Stimulated activated naive B cell treated with anti-CD40 and anti-IgM and Interleukin-4, amounts not matched to agents 10 μg/mL and 1 μg/mL and 100 μg/mL, for 72 hours (primary cell): Measurements from ENCODE around the gene DYRK1A.
A peak's percentile ranks its signal among the peaks of the same experiment; 100 is the strongest.

Experiments
- ATAC-seq, 2 donors: fragments of 150-1000 bp; cut with Tn5 transposase; replicated peaks; 2 replicates each; pipeline ENCODE4 v1.10.0; 2021; ENCODE audit warnings: moderate library complexity in 1 of 2
- DNase-seq: peaks from one replicate; pipeline ENCODE4 v3.0.0; 2021
- H3K27ac Mint-ChIP-seq: one replicate; pipeline ENCODE4 v1.8.0; 2022; ENCODE audit warnings: mild to moderate bottlenecking, mixed read lengths
- H3K27me3 Mint-ChIP-seq, 2 donors: one replicate each; pipeline ENCODE4 v1.8.0; 2022; ENCODE audit warnings: mixed read lengths in 2 of 2
- H3K36me3 Mint-ChIP-seq, 2 donors: one replicate each; pipeline ENCODE4 v1.8.0; 2022; ENCODE audit warnings: mixed read lengths in 2 of 2, mild to moderate bottlenecking in 1 of 2
- H3K4me1 Mint-ChIP-seq, 2 donors: one replicate each; pipeline ENCODE4 v1.8.0; 2022; ENCODE audit warnings: mixed read lengths in 2 of 2, mild to moderate bottlenecking in 1 of 2
- H3K4me3 Mint-ChIP-seq, 2 donors: one replicate each; pipeline ENCODE4 v1.8.0; 2022; ENCODE audit warnings: mild to moderate bottlenecking in 2 of 2, mixed read lengths in 2 of 2, moderate library complexity in 1 of 2
- H3K9me3 Mint-ChIP-seq, 2 donors: one replicate each; pipeline ENCODE4 v1.8.0; 2022; ENCODE audit warnings: mixed read lengths in 2 of 2, mild to moderate bottlenecking in 1 of 2

The DYRK1A gene

DNA sequence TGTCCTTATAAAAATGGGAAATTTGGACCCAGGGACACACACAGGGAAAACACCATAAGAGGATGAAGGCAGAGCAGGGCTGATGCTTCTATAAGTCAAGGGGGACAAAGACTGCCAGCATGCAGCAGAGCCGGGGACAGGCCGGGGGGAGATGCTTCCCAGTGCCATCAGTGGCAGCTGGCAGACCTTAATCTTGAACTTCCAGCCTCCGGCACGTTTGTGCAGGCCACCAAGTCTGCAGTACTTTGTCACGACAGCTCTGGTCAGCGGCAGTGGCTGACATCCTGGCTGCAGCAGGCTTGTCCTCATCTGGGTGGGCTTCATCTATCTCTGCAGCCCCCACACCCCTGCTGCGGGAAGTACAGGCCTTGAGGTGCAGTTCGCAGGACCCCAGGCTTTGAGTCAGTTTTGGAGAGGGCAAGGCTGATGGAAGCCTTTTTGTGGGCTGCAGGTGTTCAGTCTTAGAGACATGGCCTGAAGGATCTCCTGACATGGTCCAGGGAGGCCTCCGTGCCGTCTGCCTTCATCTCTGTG lies 186.0 kb downstream of the DYRK1A start:
- no peaks in the 10 kb centered on the region for H3K36me3 Mint-ChIP-seq
- H3K9me3 Mint-ChIP-seq, result no peaks in the 10 kb centered on the region
- H3K27me3 Mint-ChIP-seq, result peaks cover 35 to 39% of the 10 kb centered on the region in 2 donors
- ATAC-seq (no peak), DNase-seq (no peak)
- peaks cover 8 to 9% of the 10 kb centered on the region in 2 donors for H3K4me1 Mint-ChIP-seq
- no peak overlapping the region for H3K4me3 Mint-ChIP-seq
- H3K27ac Mint-ChIP-seq, result no peak overlapping the region

GRCh38 chr21:37553078-37553481 lies 186.5 kb downstream of the DYRK1A start:
- DNase-seq (no peak), ATAC-seq (no peak)
- Mint-ChIP-seq H3K36me3 (no peaks in the 10 kb centered on the region), H3K27ac (no peak overlapping the region), H3K9me3 (peaks cover 0 to 1% of the 10 kb centered on the region in 2 donors), H3K27me3 (peaks cover 35% of the 10 kb centered on the region in 2 donors), H3K4me3 (no peak overlapping the region), H3K4me1 (peaks cover 9 to 10% of the 10 kb centered on the region in 2 donors)

- Mint-ChIP-seq H3K4me1 (peaks cover 9 to 10% of the 10 kb centered on the region in 2 donors), H3K36me3 (peaks cover 0 to 8% of the 10 kb centered on the region in 2 donors), H3K4me3 (no peak overlapping the region), H3K9me3 (peaks cover 6 to 11% of the 10 kb centered on the region in 2 donors), H3K27me3 (peaks cover 20 to 28% of the 10 kb centered on the region in 2 donors), H3K27ac (no peak overlapping the region)
- ATAC-seq (no peak), DNase-seq (no peak)
Measured at GRCh38 chr21:37554661-37555379, 188.2 kb downstream of the DYRK1A start.

DNA sequence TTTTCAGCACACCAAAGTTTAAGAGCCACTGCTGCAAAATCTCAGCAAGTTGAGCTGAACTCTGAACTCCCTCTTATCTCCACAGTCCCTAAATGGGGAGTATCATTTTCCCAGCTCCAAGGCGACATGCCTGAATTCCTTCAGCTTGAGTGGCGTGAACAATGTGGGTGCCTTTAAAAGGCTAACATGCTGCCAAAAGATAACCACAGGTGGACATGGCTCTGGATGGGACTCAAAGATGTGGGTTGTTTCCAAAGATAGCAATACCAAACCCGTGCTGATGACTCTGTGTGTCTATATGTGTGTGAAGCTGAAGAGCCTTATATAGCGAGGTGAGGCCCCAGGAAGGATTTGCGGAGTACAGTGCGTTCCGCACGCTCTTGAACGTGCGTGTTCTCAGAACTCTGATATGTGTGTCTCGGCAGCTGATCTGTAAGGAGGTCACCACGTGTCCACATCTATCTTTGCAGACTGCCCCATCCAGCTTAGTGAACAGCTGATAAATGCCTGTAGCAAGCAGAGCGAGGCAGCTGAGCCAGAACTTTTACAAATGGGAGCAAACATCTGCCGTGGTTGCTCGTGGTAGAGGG lies 189.2 kb downstream of the DYRK1A start:
- Mint-ChIP-seq H3K4me3 (no peak overlapping the region), H3K27me3 (peaks cover 15 to 25% of the 10 kb centered on the region in 2 donors), H3K4me1 (peaks cover 9 to 10% of the 10 kb centered on the region in 2 donors), H3K36me3 (peaks cover 0 to 8% of the 10 kb centered on the region in 2 donors), H3K9me3 (peaks cover 6 to 11% of the 10 kb centered on the region in 2 donors), H3K27ac (no peak overlapping the region)
- ATAC-seq, result no peak
- no peak for DNase-seq

GRCh38 chr21:37557261-37557950 lies 190.8 kb downstream of the DYRK1A start:
- Mint-ChIP-seq H3K27ac (peak overlapping the region; percentile 37), H3K36me3 (peaks cover 0 to 8% of the 10 kb centered on the region in 2 donors), H3K4me1 (peaks cover 9 to 10% of the 10 kb centered on the region in 2 donors), H3K4me3 (peak overlapping the region; percentile 11 to 19), H3K27me3 (peaks cover 12 to 20% of the 10 kb centered on the region in 2 donors), H3K9me3 (peaks cover 6 to 11% of the 10 kb centered on the region in 2 donors)
- ATAC-seq (peak; percentile 99 to 100), DNase-seq (peak; percentile 62)

DNA sequence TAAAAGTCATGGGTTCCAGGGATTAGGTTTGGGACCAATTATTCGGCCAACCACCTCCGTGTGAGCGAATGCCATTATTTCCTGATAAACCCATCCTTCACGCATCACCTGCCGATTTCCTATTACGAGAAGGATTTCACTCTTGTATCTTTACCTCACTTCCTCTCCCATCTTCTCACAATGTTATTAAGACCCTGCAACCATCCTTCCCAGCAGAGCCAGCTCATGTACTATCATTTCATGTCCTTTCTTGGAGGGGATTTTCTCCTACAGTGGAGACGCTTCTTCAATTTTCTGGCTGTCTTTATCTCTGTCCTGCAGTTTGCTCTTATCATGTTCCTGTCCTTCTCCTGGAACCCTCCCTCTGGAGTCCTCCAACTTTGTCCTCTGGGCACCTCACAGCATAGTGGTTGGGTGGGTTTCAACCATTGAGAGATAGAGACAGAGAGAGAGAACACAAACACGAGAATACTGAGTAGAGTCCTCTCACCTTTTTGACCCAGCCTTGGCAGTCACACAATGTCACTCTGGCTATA lies 192.2 kb downstream of the DYRK1A start:
- DNase-seq, result no peak
- H3K9me3 Mint-ChIP-seq, result peaks cover 6 to 11% of the 10 kb centered on the region in 2 donors
- peaks cover 12 to 19% of the 10 kb centered on the region in 2 donors for H3K4me1 Mint-ChIP-seq
- H3K4me3 Mint-ChIP-seq, result no peak overlapping the region
- no peak for ATAC-seq
- peaks cover 6 to 20% of the 10 kb centered on the region in 2 donors for H3K27me3 Mint-ChIP-seq
- H3K36me3 Mint-ChIP-seq, result peaks cover 0 to 8% of the 10 kb centered on the region in 2 donors
- H3K27ac Mint-ChIP-seq, result no peak overlapping the region

DNA sequence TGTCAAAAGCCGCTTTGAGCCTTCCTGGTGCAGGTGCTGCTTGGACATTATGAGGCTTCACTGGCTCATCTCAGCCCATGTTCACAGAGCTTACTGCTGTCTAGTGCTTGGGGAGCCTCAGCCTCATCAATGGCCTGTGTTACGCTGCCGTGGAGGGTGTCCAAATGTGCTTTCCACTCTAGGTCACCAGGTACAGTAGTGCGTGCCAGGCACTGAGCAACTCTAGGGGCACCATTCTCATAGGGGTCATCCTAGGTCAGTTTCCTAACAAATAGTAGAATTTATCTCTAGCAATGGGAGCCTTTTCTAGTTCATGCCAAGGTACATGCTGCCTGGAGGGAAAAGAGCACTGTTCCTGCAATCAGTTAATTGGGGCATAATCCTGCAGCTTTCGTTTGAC lies 193.8 kb downstream of the DYRK1A start:
- peaks cover 6 to 11% of the 10 kb centered on the region in 2 donors for H3K9me3 Mint-ChIP-seq
- H3K27me3 Mint-ChIP-seq, result peaks cover 0 to 9% of the 10 kb centered on the region in 2 donors
- no peak overlapping the region for H3K27ac Mint-ChIP-seq
- H3K36me3 Mint-ChIP-seq, result peaks cover 0 to 8% of the 10 kb centered on the region in 2 donors
- peaks cover 20 to 34% of the 10 kb centered on the region in 2 donors for H3K4me1 Mint-ChIP-seq
- no peak for ATAC-seq
- no peak overlapping the region for H3K4me3 Mint-ChIP-seq
- DNase-seq, result no peak

DNA sequence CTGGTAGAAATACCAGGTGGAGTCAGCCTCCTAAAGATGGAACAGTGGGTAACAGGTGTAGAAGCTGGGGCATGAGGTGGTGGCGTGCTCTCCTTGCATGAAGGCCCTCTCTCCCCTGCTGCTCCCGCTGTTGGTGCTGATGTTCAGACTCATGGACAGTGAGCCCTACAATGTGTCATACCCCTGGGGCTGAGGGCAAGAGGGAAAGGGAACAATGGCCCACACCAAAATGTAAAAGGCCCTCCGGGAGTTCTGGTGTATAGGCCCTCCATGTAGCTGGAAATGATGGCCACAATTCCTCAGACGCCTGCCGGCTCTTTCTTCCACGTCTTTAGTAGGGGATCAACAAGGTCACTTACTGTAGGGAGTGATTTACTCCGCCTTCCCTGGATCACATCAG lies 194.9 kb downstream of the DYRK1A start:
- peaks cover 18 to 38% of the 10 kb centered on the region in 2 donors for H3K4me1 Mint-ChIP-seq
- H3K4me3 Mint-ChIP-seq, result no peak overlapping the region
- H3K27ac Mint-ChIP-seq, result no peak overlapping the region
- H3K36me3 Mint-ChIP-seq, result peaks cover 0 to 8% of the 10 kb centered on the region in 2 donors
- H3K9me3 Mint-ChIP-seq, result peaks cover 6 to 11% of the 10 kb centered on the region in 2 donors
- no peak for DNase-seq
- no peak for ATAC-seq
- no peaks in the 10 kb centered on the region for H3K27me3 Mint-ChIP-seq

- Mint-ChIP-seq H3K4me3 (peak overlapping the region; percentile 92 to 95), H3K27me3 (no peaks in the 10 kb centered on the region), H3K4me1 (peaks cover 15 to 33% of the 10 kb centered on the region in 2 donors), H3K36me3 (peaks cover 0 to 8% of the 10 kb centered on the region in 2 donors), H3K27ac (no peak overlapping the region), H3K9me3 (peaks cover 6 to 11% of the 10 kb centered on the region in 2 donors)
- DNase-seq (no peak), ATAC-seq (no peak)
Measured at GRCh38 chr21:37561941-37562919, 195.7 kb downstream of the DYRK1A start.

DNA sequence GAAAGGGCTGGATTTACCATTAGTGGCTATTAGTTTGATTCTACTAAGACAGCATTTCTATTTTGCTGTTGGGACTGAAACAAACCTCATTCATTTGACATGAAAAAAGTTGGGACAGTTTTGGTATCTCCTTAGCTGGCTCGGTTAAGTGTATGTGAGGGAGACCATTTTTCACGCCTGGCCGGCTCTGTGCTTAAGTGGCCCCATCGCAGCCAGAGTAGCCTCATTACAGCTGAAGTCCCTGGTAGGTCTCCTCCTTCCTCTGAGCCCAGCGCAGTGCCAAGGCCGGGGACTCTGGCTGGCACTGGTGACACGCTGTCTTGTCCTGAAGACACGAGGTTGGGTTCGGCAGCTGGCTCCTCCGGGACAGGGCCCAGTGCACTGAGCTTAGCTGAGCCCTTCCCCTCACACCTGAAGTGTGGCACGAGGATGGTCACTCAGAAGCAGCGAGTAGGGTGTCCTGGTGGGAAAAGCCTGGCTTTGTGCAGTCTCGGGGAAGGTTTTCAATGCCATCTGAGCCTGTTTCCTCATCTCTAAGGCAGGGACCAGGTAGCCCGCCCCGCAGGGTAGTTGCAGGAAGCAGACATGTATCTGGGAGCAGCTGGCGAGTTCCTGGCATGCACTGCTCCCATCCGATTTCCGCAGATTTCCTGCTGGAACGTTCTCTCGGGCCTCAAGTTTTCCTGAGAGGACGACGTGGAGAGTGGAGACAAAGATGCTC lies 196.5 kb downstream of the DYRK1A start:
- Mint-ChIP-seq H3K4me1 (peaks cover 11 to 28% of the 10 kb centered on the region in 2 donors), H3K27me3 (peaks cover 0 to under 1% of the 10 kb centered on the region in 2 donors), H3K4me3 (peak overlapping the region; percentile 92 to 95), H3K36me3 (peaks cover 0 to 8% of the 10 kb centered on the region in 2 donors), H3K27ac (peak overlapping the region; percentile 98), H3K9me3 (peaks cover 6 to 9% of the 10 kb centered on the region in 2 donors)
- DNase-seq (peak; percentile 9), ATAC-seq (peak; percentile 15 to 19)

GRCh38 chr21:37563641-37564340 lies 197.2 kb downstream of the DYRK1A start:
- Mint-ChIP-seq H3K36me3 (peaks cover 0 to 4% of the 10 kb centered on the region in 2 donors), H3K4me3 (peak overlapping the region; percentile 92 to 95), H3K27me3 (peaks cover 0 to 4% of the 10 kb centered on the region in 2 donors), H3K4me1 (peaks cover 11 to 28% of the 10 kb centered on the region in 2 donors), H3K27ac (peak overlapping the region; percentile 98), H3K9me3 (peaks cover 1 to 2% of the 10 kb centered on the region in 2 donors)
- peak; percentile 92 to 95 for ATAC-seq
- peak; percentile 89 for DNase-seq

DNA sequence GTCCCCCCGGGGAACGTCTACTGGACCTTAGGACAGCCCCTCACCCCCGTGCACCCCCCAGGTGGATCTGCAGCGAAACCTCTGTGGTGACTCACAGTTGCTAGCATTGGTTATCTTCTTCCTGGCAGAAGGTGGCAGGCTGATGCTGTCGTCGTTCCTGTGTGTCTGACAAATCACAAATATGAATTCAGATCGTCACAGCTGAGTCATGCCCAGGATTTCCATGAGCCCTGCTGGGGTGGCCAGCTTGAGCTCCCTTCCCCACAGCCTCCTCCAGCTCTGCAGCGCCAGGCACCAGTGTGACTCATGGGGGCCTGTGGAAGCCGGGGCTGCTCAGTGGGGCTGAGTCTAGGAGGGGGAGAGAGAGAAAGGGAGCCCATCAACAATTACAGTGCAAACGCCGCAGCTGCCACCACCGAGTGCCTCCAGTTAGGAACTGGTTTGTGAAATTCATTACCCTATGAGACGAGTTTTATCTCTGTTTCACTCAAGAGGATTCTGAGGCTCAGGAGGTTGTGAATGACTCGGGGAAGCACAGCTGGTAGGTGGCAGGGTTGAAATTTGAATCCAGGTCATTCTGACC lies 197.9 kb downstream of the DYRK1A start:
- H3K36me3 Mint-ChIP-seq, result no peaks in the 10 kb centered on the region
- H3K9me3 Mint-ChIP-seq, result no peaks in the 10 kb centered on the region
- DNase-seq (peak; percentile 67), ATAC-seq (peak; percentile 73 to 76)
- H3K4me3 Mint-ChIP-seq, result peak overlapping the region; percentile 92 to 95
- H3K27me3 Mint-ChIP-seq, result peaks cover 4% of the 10 kb centered on the region in 2 donors
- H3K27ac Mint-ChIP-seq, result peak overlapping the region; percentile 98
- peaks cover 11 to 28% of the 10 kb centered on the region in 2 donors for H3K4me1 Mint-ChIP-seq
